B cell (primary cell): Measurements from ENCODE around the gene CPT2. TPM values are rescaled to one million over a fixed set of nuclear protein-coding genes. Genes with fewer than 3 reads are reported as not detected.
A peak's percentile ranks its signal among the peaks of the same experiment; 100 is the strongest.

Experiments used
- ATAC-seq: fragments of 200-7000 bp; cut with Tn5 transposase; one replicate; pipeline ENCODE4 v1.10.0; 2021; ENCODE audit warnings: low read depth, mild to moderate bottlenecking, moderate number of reproducible peaks, moderate library complexity
- CTCF ChIA-PET: fragments of 350-600 bp; sonication (Branson Sonifier 250); formaldehyde crosslinking; loops from one replicate; lab custom pipeline; 2021; ENCODE audit warnings: antibody characterized with exemption, inconsistent platforms; lab: Charles Lee
- POLR2A ChIA-PET: fragments of 350-600 bp; sonication (Branson Sonifier 250); formaldehyde crosslinking; loops from one replicate; lab custom pipeline; 2021; ENCODE audit warnings: antibody characterized with exemption; lab: Charles Lee
- DNase-seq: peaks from one replicate; pipeline ENCODE4 v3.0.0; 2013
- H2AFZ ChIP-seq: 2 replicates; pipeline ENCODE4 v1.6.1; 2012; ENCODE audit warnings: mild to moderate bottlenecking, low read depth, low read length; ENCODE audit not compliant: insufficient read depth, poor library complexity, severe bottlenecking
- H3K27ac ChIP-seq, 2 donors: 1 replicate in 1 of 2; 2 replicates in 1 of 2; pipeline ENCODE4 v1.5.1; 2012 to 2013; ENCODE audit warnings: low read length in 2 of 2, mild to moderate bottlenecking in 2 of 2, moderate library complexity in 1 of 2
- H3K27me3 ChIP-seq, 4 experiments: fragments of 200-600 bp in 1 of 4; sonication (generic) in 1 of 4; replicated peaks in 1 of 4; 1 replicate in 2 of 4; 2 replicates in 2 of 4; pipeline versions ENCODE4 v1.6.1 to v1.7.0; 2013 to 2016; ENCODE audit warnings: low read length in 3 of 4, mild to moderate bottlenecking in 2 of 4, mixed read lengths in 1 of 4, moderate library complexity in 1 of 4; ENCODE audit not compliant: insufficient read depth in 4 of 4, control insufficient read depth in 3 of 4; ENCODE audit errors: control extremely low read depth in 1 of 4
- H3K36me3 ChIP-seq, 2 experiments: replicated peaks in 1 of 2; 1 replicate in 1 of 2; 2 replicates in 1 of 2; pipeline versions ENCODE4 v1.6.1 to v1.7.1; 2013; ENCODE audit warnings: low read length in 1 of 2; ENCODE audit not compliant: insufficient read depth in 2 of 2, control insufficient read depth in 1 of 2; ENCODE audit errors: control extremely low read depth in 1 of 2, extremely low read depth in 1 of 2
- H3K4me1 ChIP-seq, 2 donors: fragments of 200-600 bp in 1 of 2; sonication (generic) in 1 of 2; 1 replicate in 1 of 2; 2 replicates in 1 of 2; pipeline versions ENCODE4 v1.5.1 to v1.6.1; 2013 to 2017; ENCODE audit warnings: low read length in 2 of 2; ENCODE audit not compliant: control insufficient read depth in 2 of 2, insufficient read depth in 2 of 2
- H3K4me2 ChIP-seq: replicated peaks from 2 replicates; pipeline ENCODE3; 2012; ENCODE audit warnings: mild to moderate bottlenecking, low read depth, low read length; ENCODE audit not compliant: poor library complexity, severe bottlenecking
- H3K4me3 ChIP-seq, 5 experiments: fragments of 200-600 bp in 1 of 5; sonication (generic) in 1 of 5; 1 replicate in 3 of 5; 2 replicates in 2 of 5; pipeline versions ENCODE4 v1.5.1 to v1.7.0; 2011 to 2016; ENCODE audit warnings: low read length in 4 of 5, mild to moderate bottlenecking in 4 of 5, low read depth in 2 of 5, control low read depth in 1 of 5, moderate library complexity in 1 of 5; ENCODE audit not compliant: insufficient read depth in 1 of 5; ENCODE audit errors: control extremely low read depth in 1 of 5, extremely low read depth in 1 of 5
- H3K79me2 ChIP-seq: fragments of 200-600 bp; sonication (generic); one replicate; pipeline ENCODE4 v1.6.0; 2016; ENCODE audit warnings: low read length; ENCODE audit not compliant: control insufficient read depth, insufficient read depth
- H3K9ac ChIP-seq: fragments of 200-600 bp; sonication (generic); 2 replicates; pipeline ENCODE4 v1.6.1; 2017; ENCODE audit warnings: mild to moderate bottlenecking, low read length, moderate library complexity
- H3K9me3 ChIP-seq, 3 donors: one replicate each; pipeline versions ENCODE4 v1.6.1 to v1.7.1; 2013; ENCODE audit warnings: low read length in 2 of 3; ENCODE audit not compliant: control insufficient read depth in 2 of 3, insufficient read depth in 1 of 3; ENCODE audit errors: control extremely low read depth in 1 of 3
- H4K20me1 ChIP-seq: 2 replicates; pipeline ENCODE4 v1.6.0; 2012; ENCODE audit warnings: mild to moderate bottlenecking, low read length; ENCODE audit not compliant: insufficient read depth, control insufficient read depth, poor library complexity, severe bottlenecking
- H3K27ac Mint-ChIP-seq: one replicate; pipeline ENCODE4 v1.8.0; 2021; ENCODE audit warnings: mixed read lengths
- H3K27me3 Mint-ChIP-seq: one replicate; pipeline ENCODE4 v1.8.0; 2021; ENCODE audit warnings: mixed read lengths
- H3K4me1 Mint-ChIP-seq: one replicate; pipeline ENCODE4 v1.8.0; 2021; ENCODE audit warnings: mixed read lengths
- H3K4me3 Mint-ChIP-seq: one replicate; pipeline ENCODE4 v1.8.0; 2021; ENCODE audit warnings: mixed read lengths
- H3K9me3 Mint-ChIP-seq: one replicate; pipeline ENCODE4 v1.8.0; 2022; ENCODE audit warnings: mixed read lengths; ENCODE audit not compliant: insufficient read depth
- CTCF ChIP-seq: fragments of 200-600 bp; IDR thresholded peaks from one replicate; pipeline ENCODE4 v1.8.0; 2022; ENCODE audit warnings: antibody characterized with exemption, mild to moderate bottlenecking
- EZH2 ChIP-seq: IDR thresholded peaks from 2 replicates; pipeline ENCODE4 v1.6.1; 2012; ENCODE audit warnings: borderline replicate concordance, low read depth, mild to moderate bottlenecking, moderate library complexity, low read length; ENCODE audit not compliant: insufficient read depth, poor library complexity, severe bottlenecking
- WGBS: methylation state at CpG from one replicate; pipeline ENCODE4 v1.1.5; 2013; ENCODE audit warnings: missing lambda C conversion rate; ENCODE audit not compliant: insufficient coverage; 5-methylcytosine and 5-hydroxymethylcytosine counted together
- intact Hi-C: fragments of 100-400 bp; cut with micrococcal nuclease; formaldehyde crosslinking; loops from one replicate; pipeline ENCODE4 v1.10.0; 2022
- polyA minus RNA-seq: library from RNA; depleted of rRNA, polyadenylated mRNA; stranded (reverse); fragments of >200 nt; gene quantifications from 2 replicates; pipeline ENCODE4 v1.2.3, GENCODE V29; 2012
- polyA plus RNA-seq: library from polyadenylated mRNA; depleted of rRNA; stranded (reverse); fragments of >200 nt; gene quantifications from 2 replicates; pipeline ENCODE4 v1.2.3, GENCODE V29; 2012
- total RNA-seq, 2 donors: library from RNA; stranded (reverse); fragments of 120-200 nt in 1 of 2; gene quantifications; 1 replicate in 1 of 2; 2 replicates in 1 of 2; pipeline versions ENCODE4 v1.2.3 to v1.2.4, GENCODE V29; 2013 to 2022

CPT2 gene
- total RNA-seq (16.7 and 19.8 TPM in 2 replicates), polyA plus RNA-seq (5.0 and 6.3 TPM in 2 replicates), polyA minus RNA-seq (16.5 and 28.8 TPM in 2 replicates)
- total RNA-seq (2013): 18.4 TPM

GRCh38 chr1:53196485-53197290 lies at the start of gene CPT2:
Gene CPT2, plus strand, starts transcription at chr1:53196824. Its CDS starts 120 bp downstream, at chr1:53196944.
- Histone ChIP-seq H3K4me3 (peak within 1 kb of the TSS; percentile 72 to 91 (median 76)), H3K79me2 (peaks cover 27% of the 10 kb centered on the region), H3K9ac (peak within 1 kb of the TSS; percentile 99), H3K36me3 (peaks cover 0 to 15% of the 10 kb centered on the region in 2 experiments), H3K4me1 (peaks cover 16 to 20% of the 10 kb centered on the region in 2 donors), H2AFZ (peak within 1 kb of the TSS; percentile 89), H3K27ac (peak within 1 kb of the TSS; percentile 81 to 96), H3K27me3 (no peaks in the 10 kb centered on the region), H4K20me1 (no peaks in the 10 kb centered on the region), H3K9me3 (no peaks in the 10 kb centered on the region), H3K4me2 (peak within 1 kb of the TSS; percentile 96)
- Mint-ChIP-seq H3K9me3 (no peaks in the 10 kb centered on the region), H3K4me3 (peak within 1 kb of the TSS; percentile 97), H3K27me3 (no peaks in the 10 kb centered on the region), H3K4me1 (peaks cover 28% of the 10 kb centered on the region), H3K27ac (peak within 1 kb of the TSS; percentile 95)
- intact Hi-C loops: loop anchor here (1.0 to 2.0 kb wide), 5 partner anchors 24 to 1142 kb away; partner anchors contain the start of genes CC2D1B, CZIB, MAGOH and TXNDC12
- no peak for TF ChIP-seq CTCF
- no peak for TF ChIP-seq EZH2
- under 1% methylated on average over 56 of the region's 57 CpGs for WGBS
- POLR2A ChIA-PET: interaction anchor here (0.9 kb wide), 1 partner anchor 23 kb away, joined by 5 read pairs; no protein-coding TSS in a partner anchor
- CTCF ChIA-PET: interaction anchor here (2.3 to 3.1 kb wide), 2 partner anchors 10 to 13 kb away, joined by 10 to 27 read pairs; no protein-coding TSS in a partner anchor
- DNase-seq (peak; percentile 88), ATAC-seq (peak; percentile 99)

- H3K9me3 Mint-ChIP-seq: no peaks in the 10 kb centered on the region
- ATAC-seq: no peak
- H3K79me2 ChIP-seq: no peaks in the 10 kb centered on the region
- no peak overlapping the region for H3K4me2 ChIP-seq
- H3K9ac ChIP-seq: no peak overlapping the region
- TF ChIP-seq EZH2 (no peak), CTCF (no peak)
- WGBS: 73% methylated on average over 1 of the region's 4 CpGs
- no peaks in the 10 kb centered on the region for H3K4me1 Mint-ChIP-seq
- POLR2A ChIA-PET: no interaction called here
- H3K4me3 Mint-ChIP-seq: no peak overlapping the region
- H3K4me1 ChIP-seq: no peaks in the 10 kb centered on the region
- H3K27ac Mint-ChIP-seq: no peak overlapping the region
- no peak overlapping the region for H2AFZ ChIP-seq
- H3K4me3 ChIP-seq: no peak overlapping the region
- H3K27me3 Mint-ChIP-seq: peaks cover 3% of the 10 kb centered on the region
- H3K27ac ChIP-seq: no peak overlapping the region
- no peak for DNase-seq
- intact Hi-C loops: no loop called here
- H3K9me3 ChIP-seq: no peaks in the 10 kb centered on the region
- H3K36me3 ChIP-seq: no peaks in the 10 kb centered on the region
- no peaks in the 10 kb centered on the region for H3K27me3 ChIP-seq
- CTCF ChIA-PET: no interaction called here
- no peaks in the 10 kb centered on the region for H4K20me1 ChIP-seq
These were observed 49.5 kb upstream of the CPT2 start for GRCh38 chr1:53147174-53147573.
